ENCODE results near the gene SLC31A2. TPM values are rescaled to one million over a fixed set of nuclear protein-coding genes. Genes with fewer than 3 reads are reported as not detected.
"Not testable (repeated sequence)": the region's sequence is repeated elsewhere in the genome, so short reads cannot be mapped to it uniquely, and the experiment has no call there.

The SLC31A2 gene
- 1 to 10 TPM; 2.9 to 4.2 TPM for total RNA-seq

- CTCF ChIA-PET = interaction anchor here (1.0 to 2.7 kb wide), 11 partner anchors 10 to 442 kb away, joined by 3 to 13 read pairs (median 4); partner anchors contain the start of genes CDC26 and PRPF4
- no peaks in the 10 kb centered on the region for H3K9me3 Mint-ChIP-seq (ENCODE audit: low read depth)
- no peak within 1 kb of the TSS for H3K27ac Mint-ChIP-seq
- ATAC-seq (peak; percentile 97), DNase-seq (peak; percentile 91)
- H3K36me3 Mint-ChIP-seq = no peaks in the 10 kb centered on the region
- peaks cover 25% of the 10 kb centered on the region for H3K4me1 Mint-ChIP-seq
- peaks cover 6% of the 10 kb centered on the region for H3K27me3 Mint-ChIP-seq
- peak within 1 kb of the TSS; percentile 73 for H3K4me3 Mint-ChIP-seq
Observed at GRCh38 chr9:113150670-113151611, at the start of gene SLC31A2. Gene SLC31A2, plus strand, starts transcription at chr9:113151007. Its CDS starts 68 bp downstream, at chr9:113151075.

GRCh38 chr9:113105345-113105744, 45.5 kb upstream of the SLC31A2 start:
- H3K4me3 Mint-ChIP-seq, H3K27ac Mint-ChIP-seq: not testable (repeated sequence)

GRCh38 chr9:113111065-113111951, 39.5 kb upstream of the SLC31A2 start:
- not testable (repeated sequence) for H3K4me1 Mint-ChIP-seq; H3K27me3 Mint-ChIP-seq; H3K27ac Mint-ChIP-seq; H3K4me3 Mint-ChIP-seq; DNase-seq; H3K9me3 Mint-ChIP-seq (ENCODE audit: low read depth); H3K36me3 Mint-ChIP-seq
- CTCF ChIA-PET = interaction anchor here (0.7 to 2.4 kb wide), 20 partner anchors 10 to 950 kb away, joined by 3 to 17 read pairs (median 4); partner anchors contain the start of genes CDC26 and SLC31A2
- peak; percentile 80 for ATAC-seq

More at GRCh38 chr9:113105345-113105744, 45.5 kb upstream of the SLC31A2 start:
- CTCF ChIA-PET; H3K27me3 Mint-ChIP-seq; H3K36me3 Mint-ChIP-seq; H3K4me1 Mint-ChIP-seq; H3K9me3 Mint-ChIP-seq (ENCODE audit: low read depth); ATAC-seq; DNase-seq: not testable (repeated sequence)

GRCh38 chr9:113112706-113113510, 37.9 kb upstream of the SLC31A2 start:
- not testable (repeated sequence) for H3K4me1 Mint-ChIP-seq; H3K27ac Mint-ChIP-seq; H3K9me3 Mint-ChIP-seq (ENCODE audit: low read depth); H3K36me3 Mint-ChIP-seq; H3K27me3 Mint-ChIP-seq; DNase-seq; H3K4me3 Mint-ChIP-seq
- CTCF ChIA-PET = interaction anchor here (0.7 to 2.4 kb wide), 25 partner anchors 8 to 951 kb away, joined by 3 to 17 read pairs (median 4); partner anchors contain the start of genes CDC26, FKBP15, SLC31A1 and SLC31A2
- ATAC-seq = peak; percentile 82

GRCh38 chr9:113118829-113119228, 32.0 kb upstream of the SLC31A2 start:
- H3K27me3 Mint-ChIP-seq; H3K36me3 Mint-ChIP-seq; H3K27ac Mint-ChIP-seq; ATAC-seq; CTCF ChIA-PET; DNase-seq; H3K4me1 Mint-ChIP-seq; H3K9me3 Mint-ChIP-seq (ENCODE audit: low read depth); H3K4me3 Mint-ChIP-seq: not testable (repeated sequence)

- Mint-ChIP-seq H3K27ac (no peak overlapping the region), H3K36me3 (no peaks in the 10 kb centered on the region), H3K9me3 (ENCODE audit: low read depth) (no peaks in the 10 kb centered on the region), H3K4me3 (no peak overlapping the region), H3K4me1 (peaks cover 6% of the 10 kb centered on the region), H3K27me3 (peaks cover 26% of the 10 kb centered on the region)
- ATAC-seq (no peak), DNase-seq (no peak)
- CTCF ChIA-PET = no interaction called here
Observed at GRCh38 chr9:113125386-113126035, 25.3 kb upstream of the SLC31A2 start.

GRCh38 chr9:113129466-113129865, 21.3 kb upstream of the SLC31A2 start:
- peaks cover 37% of the 10 kb centered on the region for H3K27me3 Mint-ChIP-seq

GRCh38 chr9:113129884-113130283, 20.9 kb upstream of the SLC31A2 start:
- H3K4me3 Mint-ChIP-seq = no peak overlapping the region
- H3K4me1 Mint-ChIP-seq = peaks cover 6% of the 10 kb centered on the region
- no peaks in the 10 kb centered on the region for H3K36me3 Mint-ChIP-seq
- DNase-seq (no peak), ATAC-seq (no peak)
- H3K27ac Mint-ChIP-seq = no peak overlapping the region
- CTCF ChIA-PET = no interaction called here
- H3K27me3 Mint-ChIP-seq = peaks cover 37% of the 10 kb centered on the region
- H3K9me3 Mint-ChIP-seq (ENCODE audit: low read depth) = no peaks in the 10 kb centered on the region

More at GRCh38 chr9:113129466-113129865, 21.3 kb upstream of the SLC31A2 start:
- Mint-ChIP-seq H3K9me3 (ENCODE audit: low read depth) (no peaks in the 10 kb centered on the region), H3K27ac (no peak overlapping the region), H3K36me3 (no peaks in the 10 kb centered on the region), H3K4me3 (no peak overlapping the region), H3K4me1 (peaks cover 6% of the 10 kb centered on the region)
- CTCF ChIA-PET = no interaction called here
- ATAC-seq (no peak), DNase-seq (no peak)

GRCh38 chr9:113131689-113132151, 19.1 kb upstream of the SLC31A2 start:
- H3K27me3 Mint-ChIP-seq = peaks cover 35% of the 10 kb centered on the region
- no peaks in the 10 kb centered on the region for H3K4me1 Mint-ChIP-seq
- ATAC-seq (no peak), DNase-seq (no peak)
- H3K4me3 Mint-ChIP-seq = no peak overlapping the region
- no peaks in the 10 kb centered on the region for H3K36me3 Mint-ChIP-seq
- no peaks in the 10 kb centered on the region for H3K9me3 Mint-ChIP-seq (ENCODE audit: low read depth)
- CTCF ChIA-PET = interaction anchor here (0.9 to 1.4 kb wide), 2 partner anchors 10 to 19 kb away, joined by 3 to 4 read pairs; no protein-coding TSS in a partner anchor
- no peak overlapping the region for H3K27ac Mint-ChIP-seq

GRCh38 chr9:113137196-113138168, 13.3 kb upstream of the SLC31A2 start:
- Mint-ChIP-seq H3K27ac (no peak overlapping the region), H3K9me3 (ENCODE audit: low read depth) (no peaks in the 10 kb centered on the region), H3K4me3 (no peak overlapping the region), H3K4me1 (no peaks in the 10 kb centered on the region), H3K36me3 (no peaks in the 10 kb centered on the region), H3K27me3 (peaks cover 11% of the 10 kb centered on the region)
- CTCF ChIA-PET = no interaction called here
- no peak for DNase-seq
- ATAC-seq = no peak

GRCh38 chr9:113138760-113139159, 12.0 kb upstream of the SLC31A2 start:
- Mint-ChIP-seq H3K9me3 (ENCODE audit: low read depth) (no peaks in the 10 kb centered on the region), H3K4me1 (no peaks in the 10 kb centered on the region), H3K27me3 (peaks cover 23% of the 10 kb centered on the region)

More at GRCh38 chr9:113138760-113139159, 12.0 kb upstream of the SLC31A2 start:
- Mint-ChIP-seq H3K27ac (no peak overlapping the region), H3K4me3 (no peak overlapping the region), H3K36me3 (no peaks in the 10 kb centered on the region)
- DNase-seq (no peak), ATAC-seq (no peak)
- CTCF ChIA-PET = no interaction called here
